Cortex of kidney (tissue), 1 donor: Measurements from ENCODE around the gene THPO.

Experiments
- DNase-seq: peaks from one replicate; lab custom pipeline; 2025; lab: John Stamatoyannopoulos, UW

The THPO gene

DNA sequence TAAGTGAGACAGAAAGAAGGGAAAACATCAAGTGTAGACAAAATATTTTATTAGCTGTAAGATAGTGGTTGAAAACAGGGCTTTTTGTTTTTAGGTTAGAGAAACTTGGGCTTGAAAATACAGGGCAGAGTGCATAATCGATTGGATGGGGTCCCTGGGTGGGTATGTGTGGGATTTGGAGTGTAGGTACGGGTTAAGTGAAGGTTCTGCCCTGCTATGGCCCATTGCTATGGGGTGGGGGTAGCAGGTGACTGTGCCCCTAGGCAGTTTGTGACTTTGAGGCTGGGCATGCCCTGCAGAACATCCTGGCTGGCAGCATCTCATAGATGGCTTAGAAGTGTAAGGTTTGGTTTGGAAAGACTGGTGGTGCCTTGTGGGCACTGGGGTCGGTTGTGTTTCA, 44.3 kb downstream of the THPO start:
- no peak for DNase-seq

DNA sequence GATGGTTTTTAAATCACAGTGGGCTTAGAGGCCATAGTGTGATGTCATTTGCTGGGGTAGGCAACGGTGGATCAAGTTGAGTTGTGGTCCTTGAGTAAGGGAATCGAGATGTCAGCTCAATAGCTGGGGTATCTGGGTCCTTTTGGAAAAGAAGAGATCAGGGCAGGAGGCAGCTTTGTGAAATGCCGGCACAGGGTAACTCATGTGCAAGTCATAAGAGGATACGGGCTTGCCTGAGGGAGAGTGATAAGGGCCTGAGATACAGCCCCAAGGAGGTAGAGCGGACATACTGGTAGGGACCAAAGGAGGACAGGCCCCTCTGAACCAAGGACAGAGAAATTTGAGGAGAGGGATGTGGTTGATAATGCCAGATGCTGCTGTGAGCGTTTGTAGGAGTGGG, 44.8 kb downstream of the THPO start:
- no peak for DNase-seq

- DNase-seq = no peak
Observed at GRCh38 chr3:184332370-184333090, 45.5 kb downstream of the THPO start.

- no peak for DNase-seq
Observed at GRCh38 chr3:184328516-184328915, 49.5 kb downstream of the THPO start.

- DNase-seq = no peak
Observed at GRCh38 chr3:184327171-184327570, 50.8 kb downstream of the THPO start.

GRCh38 chr3:184325715-184326369, 52.2 kb downstream of the THPO start:
- no peak for DNase-seq

DNA sequence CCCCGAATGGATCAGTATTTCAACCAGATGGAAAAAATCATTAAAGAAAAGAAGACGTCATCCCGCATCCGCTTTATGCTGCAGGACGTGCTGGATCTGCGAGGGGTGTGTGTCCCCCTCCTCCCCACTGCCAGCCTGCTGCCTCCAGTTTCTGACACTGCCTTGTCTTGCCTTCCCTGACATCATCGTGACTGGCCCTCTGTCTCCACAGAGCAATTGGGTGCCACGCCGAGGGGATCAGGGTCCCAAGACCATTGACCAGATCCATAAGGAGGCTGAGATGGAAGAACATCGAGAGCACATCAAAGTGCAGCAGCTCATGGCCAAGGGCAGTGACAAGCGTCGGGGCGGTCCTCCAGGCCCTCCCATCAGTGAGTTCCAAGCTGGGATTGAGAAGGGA, 52.7 kb downstream of the THPO start:
- no peak for DNase-seq

DNA sequence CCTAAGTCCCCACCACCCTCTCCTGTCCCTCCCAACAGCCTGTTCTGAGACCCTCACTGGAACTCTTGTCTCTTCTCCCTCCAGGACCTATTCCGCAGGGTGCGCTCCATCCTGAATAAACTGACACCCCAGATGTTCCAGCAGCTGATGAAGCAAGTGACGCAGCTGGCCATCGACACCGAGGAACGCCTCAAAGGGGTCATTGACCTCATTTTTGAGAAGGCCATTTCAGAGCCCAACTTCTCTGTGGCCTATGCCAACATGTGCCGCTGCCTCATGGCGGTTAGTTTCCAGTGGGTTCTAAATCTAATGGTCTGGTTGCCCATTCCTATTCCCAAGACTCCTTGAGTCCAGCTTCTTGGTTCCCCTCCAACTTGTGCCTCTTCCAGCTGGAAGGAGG, 54.3 kb downstream of the THPO start:
- DNase-seq = no peak

GRCh38 chr3:184322731-184323487, 55.1 kb downstream of the THPO start:
- no peak for DNase-seq
